ENCODE results near the gene TM4SF1. TPM values are rescaled to one million over a fixed set of nuclear protein-coding genes. Genes with fewer than 3 reads are reported as not detected.

The TM4SF1 gene
- polyA plus RNA-seq, 1 donor from 2014 or later = 0.81 TPM

DNA sequence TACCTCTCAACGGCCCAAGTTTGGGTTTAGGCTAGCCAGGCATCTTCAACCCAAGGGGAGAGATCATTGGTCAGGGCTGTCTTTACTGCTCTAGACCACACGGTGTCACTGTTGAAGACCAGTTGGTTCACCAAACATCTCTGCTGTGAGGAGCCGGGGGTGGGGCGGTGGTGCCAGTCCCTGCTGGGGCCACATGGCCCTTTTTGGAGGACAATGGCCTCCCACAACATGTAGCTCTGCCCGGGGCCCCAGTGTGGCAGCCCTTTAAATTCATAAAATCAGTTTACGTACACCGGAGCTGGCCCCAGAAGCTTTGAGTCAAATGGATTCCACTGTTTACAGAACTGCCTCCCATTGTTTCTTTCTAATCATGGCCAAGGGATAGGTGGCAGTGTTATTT lies 24.9 kb downstream of the TM4SF1 start:
- Histone ChIP-seq H3K79me2 (replicated peaks; ENCODE audit: insufficient read depth, low read length) (no peaks in the 10 kb centered on the region), H2AFZ (ENCODE audit: low read depth, low read length) (no peak overlapping the region), H3K9me3 (ENCODE audit: low read length) (no peaks in the 10 kb centered on the region), H3K9me2 (ENCODE audit: insufficient read depth, low read length) (no peaks in the 10 kb centered on the region), H3K4me3 (ENCODE audit: low read length) (no peak overlapping the region), H3K36me3 (ENCODE audit: insufficient read depth, low read length) (no peaks in the 10 kb centered on the region), H3K27ac (ENCODE audit: low read length) (no peak overlapping the region), H3K4me2 (ENCODE audit: low read length) (no peak overlapping the region), H3K27me3 (ENCODE audit: insufficient read depth, low read depth, low read length) (no peaks in the 10 kb centered on the region), H3F3A (ENCODE audit: insufficient read depth, low read length, poor library complexity, severe bottlenecking) (no peaks in the 10 kb centered on the region), H4K20me1 (ENCODE audit: insufficient read depth) (no peaks in the 10 kb centered on the region), H3K9ac (ENCODE audit: low read length) (no peak overlapping the region)
- TF ChIP-seq, protein P1, sequence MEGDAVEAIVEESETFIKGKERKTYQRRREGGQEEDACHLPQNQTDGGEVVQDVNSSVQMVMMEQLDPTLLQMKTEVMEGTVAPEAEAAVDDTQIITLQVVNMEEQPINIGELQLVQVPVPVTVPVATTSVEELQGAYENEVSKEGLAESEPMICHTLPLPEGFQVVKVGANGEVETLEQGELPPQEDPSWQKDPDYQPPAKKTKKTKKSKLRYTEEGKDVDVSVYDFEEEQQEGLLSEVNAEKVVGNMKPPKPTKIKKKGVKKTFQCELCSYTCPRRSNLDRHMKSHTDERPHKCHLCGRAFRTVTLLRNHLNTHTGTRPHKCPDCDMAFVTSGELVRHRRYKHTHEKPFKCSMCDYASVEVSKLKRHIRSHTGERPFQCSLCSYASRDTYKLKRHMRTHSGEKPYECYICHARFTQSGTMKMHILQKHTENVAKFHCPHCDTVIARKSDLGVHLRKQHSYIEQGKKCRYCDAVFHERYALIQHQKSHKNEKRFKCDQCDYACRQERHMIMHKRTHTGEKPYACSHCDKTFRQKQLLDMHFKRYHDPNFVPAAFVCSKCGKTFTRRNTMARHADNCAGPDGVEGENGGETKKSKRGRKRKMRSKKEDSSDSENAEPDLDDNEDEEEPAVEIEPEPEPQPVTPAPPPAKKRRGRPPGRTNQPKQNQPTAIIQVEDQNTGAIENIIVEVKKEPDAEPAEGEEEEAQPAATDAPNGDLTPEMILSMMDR (IDR thresholded peaks at IDR 0.05; ENCODE audit: poor library complexity, severe bottlenecking) = peak; percentile 56
- TF ChIP-seq TAF1 (IDR thresholded peaks at IDR 0.05; ENCODE audit: low read depth) (no peak), MXI1 (conservative IDR thresholded peaks at IDR 0.05; ENCODE audit: poor library complexity, severe bottlenecking) (no peak), POLR2AphosphoS5 (IDR thresholded peaks at IDR 0.05) (no peak), RAD21 (conservative IDR thresholded peaks at IDR 0.05) (peak; percentile 27), SMC3 (conservative IDR thresholded peaks at IDR 0.05; ENCODE audit: poor library complexity) (peak; percentile 32), EZH2 (IDR thresholded peaks at IDR 0.05; ENCODE audit: borderline replicate concordance, insufficient read depth, low read length, poor library complexity, severe bottlenecking) (no peak), EP300 (conservative IDR thresholded peaks at IDR 0.05; ENCODE audit: poor library complexity, severe bottlenecking) (no peak)
- TF ChIP-seq, protein P2, sequence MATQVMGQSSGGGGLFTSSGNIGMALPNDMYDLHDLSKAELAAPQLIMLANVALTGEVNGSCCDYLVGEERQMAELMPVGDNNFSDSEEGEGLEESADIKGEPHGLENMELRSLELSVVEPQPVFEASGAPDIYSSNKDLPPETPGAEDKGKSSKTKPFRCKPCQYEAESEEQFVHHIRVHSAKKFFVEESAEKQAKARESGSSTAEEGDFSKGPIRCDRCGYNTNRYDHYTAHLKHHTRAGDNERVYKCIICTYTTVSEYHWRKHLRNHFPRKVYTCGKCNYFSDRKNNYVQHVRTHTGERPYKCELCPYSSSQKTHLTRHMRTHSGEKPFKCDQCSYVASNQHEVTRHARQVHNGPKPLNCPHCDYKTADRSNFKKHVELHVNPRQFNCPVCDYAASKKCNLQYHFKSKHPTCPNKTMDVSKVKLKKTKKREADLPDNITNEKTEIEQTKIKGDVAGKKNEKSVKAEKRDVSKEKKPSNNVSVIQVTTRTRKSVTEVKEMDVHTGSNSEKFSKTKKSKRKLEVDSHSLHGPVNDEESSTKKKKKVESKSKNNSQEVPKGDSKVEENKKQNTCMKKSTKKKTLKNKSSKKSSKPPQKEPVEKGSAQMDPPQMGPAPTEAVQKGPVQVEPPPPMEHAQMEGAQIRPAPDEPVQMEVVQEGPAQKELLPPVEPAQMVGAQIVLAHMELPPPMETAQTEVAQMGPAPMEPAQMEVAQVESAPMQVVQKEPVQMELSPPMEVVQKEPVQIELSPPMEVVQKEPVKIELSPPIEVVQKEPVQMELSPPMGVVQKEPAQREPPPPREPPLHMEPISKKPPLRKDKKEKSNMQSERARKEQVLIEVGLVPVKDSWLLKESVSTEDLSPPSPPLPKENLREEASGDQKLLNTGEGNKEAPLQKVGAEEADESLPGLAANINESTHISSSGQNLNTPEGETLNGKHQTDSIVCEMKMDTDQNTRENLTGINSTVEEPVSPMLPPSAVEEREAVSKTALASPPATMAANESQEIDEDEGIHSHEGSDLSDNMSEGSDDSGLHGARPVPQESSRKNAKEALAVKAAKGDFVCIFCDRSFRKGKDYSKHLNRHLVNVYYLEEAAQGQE (IDR thresholded peaks at IDR 0.05; ENCODE audit: borderline replicate concordance) = no peak

DNA sequence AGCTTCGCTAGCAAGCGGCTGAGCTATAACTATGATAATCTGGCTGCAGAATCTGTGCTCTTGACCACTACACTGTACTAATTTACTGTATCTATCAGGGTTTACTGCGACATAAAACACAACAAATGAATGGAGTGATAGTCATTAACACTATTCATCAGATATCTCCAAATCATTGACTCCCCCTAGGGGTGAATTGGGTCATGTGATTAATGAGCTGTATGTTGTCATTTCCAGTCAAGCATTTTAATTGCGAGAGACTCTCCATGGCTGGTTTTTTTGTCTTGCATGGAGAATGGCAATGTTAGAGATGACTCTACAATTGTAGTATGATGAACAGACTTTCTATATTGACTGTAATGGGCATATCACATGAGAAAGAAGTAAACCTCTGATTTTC lies 33.5 kb downstream of the TM4SF1 start:
- H3K4me3 ChIP-seq (ENCODE audit: low read length) = no peak overlapping the region
- H3K9me3 ChIP-seq (ENCODE audit: low read length) = no peaks in the 10 kb centered on the region
- no peak overlapping the region for H3K9ac ChIP-seq (ENCODE audit: low read length)
- no peaks in the 10 kb centered on the region for H3K79me2 ChIP-seq (replicated peaks; ENCODE audit: insufficient read depth, low read length)
- no peaks in the 10 kb centered on the region for H3K9me2 ChIP-seq (ENCODE audit: insufficient read depth, low read length)
- no peak overlapping the region for H2AFZ ChIP-seq (ENCODE audit: low read depth, low read length)
- no peaks in the 10 kb centered on the region for H3K27me3 ChIP-seq (ENCODE audit: insufficient read depth, low read depth, low read length)
- no peaks in the 10 kb centered on the region for H3K36me3 ChIP-seq (ENCODE audit: insufficient read depth, low read length)
- no peak for TF ChIP-seq SMC3 (conservative IDR thresholded peaks at IDR 0.05; ENCODE audit: poor library complexity)
- TF ChIP-seq EP300 (conservative IDR thresholded peaks at IDR 0.05; ENCODE audit: poor library complexity, severe bottlenecking) = no peak
- no peak for TF ChIP-seq POLR2AphosphoS5 (IDR thresholded peaks at IDR 0.05)
- TF ChIP-seq EZH2 (IDR thresholded peaks at IDR 0.05; ENCODE audit: borderline replicate concordance, insufficient read depth, low read length, poor library complexity, severe bottlenecking) = no peak
- TF ChIP-seq, protein P2 (IDR thresholded peaks at IDR 0.05; ENCODE audit: borderline replicate concordance) = no peak
- no peak for TF ChIP-seq TAF1 (IDR thresholded peaks at IDR 0.05; ENCODE audit: low read depth)
- TF ChIP-seq, protein P1 (IDR thresholded peaks at IDR 0.05; ENCODE audit: poor library complexity, severe bottlenecking) = no peak
- no peaks in the 10 kb centered on the region for H3F3A ChIP-seq (ENCODE audit: insufficient read depth, low read length, poor library complexity, severe bottlenecking)
- H3K27ac ChIP-seq (ENCODE audit: low read length) = no peak overlapping the region
- H4K20me1 ChIP-seq (ENCODE audit: insufficient read depth) = no peaks in the 10 kb centered on the region
- no peak overlapping the region for H3K4me2 ChIP-seq (ENCODE audit: low read length)

Measured in neural cell (in vitro differentiated cells).